GM21576 (cell line): ENCODE results near the gene PCYT2.

Experiments used
- ATAC-seq: cut with Tn5 transposase; IDR thresholded peaks from one replicate; pipeline ENCODE4 v1.9.1; 2021; ENCODE audit warnings: mild to moderate bottlenecking, moderate library complexity; ENCODE audit not compliant: unreplicated experiment

PCYT2 gene

DNA sequence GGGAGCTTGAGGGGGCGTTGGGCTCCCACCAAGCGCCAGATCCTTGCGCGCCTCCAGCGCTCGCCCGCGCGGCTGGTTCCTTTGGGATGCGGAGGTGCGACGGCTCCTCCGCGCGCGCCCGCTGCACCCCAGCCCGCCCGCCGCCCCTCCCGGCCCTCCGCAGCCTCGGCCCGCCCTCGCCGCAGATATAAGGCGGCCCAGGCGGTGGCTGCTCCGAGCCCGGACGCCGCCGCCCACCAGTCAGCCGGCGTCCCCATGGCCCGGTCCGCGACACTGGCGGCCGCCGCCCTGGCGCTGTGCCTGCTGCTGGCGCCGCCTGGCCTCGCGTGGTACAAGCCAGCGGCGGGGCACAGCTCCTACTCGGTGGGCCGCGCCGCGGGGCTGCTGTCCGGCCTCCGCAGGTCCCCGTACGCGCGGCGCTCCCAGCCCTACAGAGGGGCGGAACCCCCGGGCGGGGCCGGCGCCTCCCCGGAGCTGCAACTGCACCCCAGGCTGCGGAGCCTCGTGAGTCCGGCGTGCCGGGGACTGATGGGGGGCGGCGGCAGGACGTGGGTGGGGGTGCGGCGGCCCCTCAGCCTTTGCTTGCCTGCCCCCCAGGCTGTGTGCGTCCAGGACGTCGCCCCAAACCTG is 9.1 kb downstream of the PCYT2 start, which contains the start of gene NPB:
NPB (plus strand) TSS at position 216 of the 630 bp plus-strand sequence; CDS start at position 256, 40 bp downstream.
- no peak for ATAC-seq

DNA sequence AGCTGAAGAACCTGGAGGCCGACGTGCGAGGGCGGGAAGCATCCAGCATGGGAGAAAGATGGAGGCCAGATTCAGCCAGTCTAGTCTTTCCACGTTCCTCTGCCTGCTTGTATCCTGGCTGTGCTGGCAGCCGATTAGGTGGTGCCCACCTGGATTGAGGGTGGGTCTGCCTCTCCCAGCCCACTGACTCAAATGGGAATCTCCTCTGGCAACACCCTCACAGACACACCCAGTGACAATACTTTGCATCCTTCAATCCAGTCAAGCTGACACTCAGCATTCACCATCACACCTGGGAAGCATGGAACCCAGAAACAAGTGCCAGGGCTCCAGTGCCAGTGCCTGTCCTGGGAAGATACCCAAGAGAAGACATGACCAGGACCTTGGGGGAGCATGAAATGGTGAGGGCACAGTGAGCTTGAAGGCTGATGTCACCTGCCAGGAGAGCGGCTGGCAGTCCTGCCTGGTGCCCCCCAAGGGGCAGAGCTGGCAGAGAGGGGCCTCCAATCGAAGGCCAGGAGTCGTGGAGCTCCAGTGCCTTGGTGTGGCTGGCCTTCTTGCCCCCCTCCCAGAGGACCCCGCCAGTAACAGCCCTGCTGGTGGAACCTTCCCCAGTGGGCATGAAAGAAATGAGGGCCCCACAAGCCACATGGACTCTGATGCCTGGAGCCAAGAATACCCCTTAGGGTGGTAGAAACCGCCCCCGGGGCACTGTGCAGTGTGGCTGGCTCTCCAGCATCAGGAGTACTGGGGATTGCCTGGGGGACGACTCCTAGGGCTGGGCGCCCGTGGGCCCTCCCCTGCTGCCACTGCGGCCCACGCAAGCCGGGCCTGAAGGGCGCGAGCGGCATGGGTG is 9.8 kb downstream of the PCYT2 start:
- no peak for ATAC-seq

DNA sequence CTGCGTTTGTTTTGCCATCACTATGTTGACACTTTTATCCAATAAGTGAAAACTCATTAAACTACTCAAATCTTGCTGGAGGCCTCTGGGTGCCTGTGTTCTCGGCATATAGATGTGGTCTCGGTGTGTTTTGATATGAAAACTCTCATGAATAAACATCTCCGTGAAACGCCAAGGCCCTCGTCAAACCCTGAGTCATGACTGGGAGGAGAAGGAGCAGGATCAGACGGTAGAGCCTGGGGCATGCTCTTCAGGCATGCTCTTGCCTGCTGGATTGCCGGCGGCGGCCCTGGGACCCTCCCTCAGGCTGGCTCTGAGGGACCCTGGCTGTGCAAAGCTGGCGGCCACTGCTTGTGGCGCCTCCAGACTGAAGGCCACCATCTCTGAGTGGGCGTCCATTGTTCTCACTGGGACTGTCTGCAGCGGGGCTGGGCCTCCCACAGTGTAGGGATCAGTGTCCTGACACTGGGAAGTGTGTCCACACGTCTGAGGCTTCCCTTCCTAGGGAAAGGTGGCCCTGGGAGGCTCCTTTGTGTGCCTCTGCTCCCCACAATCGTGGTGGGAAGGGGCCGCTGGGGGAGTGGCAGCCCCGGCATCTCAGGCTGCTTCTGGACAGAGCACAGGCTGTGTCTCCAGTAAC is 10.9 kb downstream of the PCYT2 start:
- no peak for ATAC-seq

DNA sequence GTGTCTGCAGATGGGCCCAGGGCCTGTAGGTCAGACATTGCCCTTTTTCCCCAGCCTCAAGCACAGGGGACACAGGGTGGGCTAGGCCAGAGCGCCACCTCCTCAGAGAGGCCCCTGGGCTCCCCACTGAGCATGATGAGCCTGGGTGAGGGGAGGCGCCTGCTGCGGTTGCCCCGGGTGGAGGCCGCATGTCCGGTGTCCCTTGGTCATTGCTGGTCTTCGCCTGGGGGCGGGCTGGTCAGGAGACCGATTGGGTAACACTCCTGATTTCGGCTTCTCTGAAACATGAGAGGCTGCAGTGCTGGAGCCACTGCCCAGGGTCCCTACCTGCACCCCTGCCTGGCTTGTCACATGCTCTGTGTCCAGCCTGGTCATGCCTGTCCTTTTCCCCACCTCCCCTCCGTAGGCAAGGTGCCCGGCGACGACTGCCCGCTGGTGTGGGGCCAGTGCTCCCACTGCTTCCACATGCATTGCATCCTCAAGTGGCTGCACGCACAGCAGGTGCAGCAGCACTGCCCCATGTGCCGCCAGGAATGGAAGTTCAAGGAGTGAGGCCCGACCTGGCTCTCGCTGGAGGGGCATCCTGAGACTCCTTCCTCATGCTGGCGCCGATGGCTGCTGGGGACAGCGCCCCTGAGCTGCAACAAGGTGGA is 11.6 kb downstream of the PCYT2 start:
- no peak for ATAC-seq

DNA sequence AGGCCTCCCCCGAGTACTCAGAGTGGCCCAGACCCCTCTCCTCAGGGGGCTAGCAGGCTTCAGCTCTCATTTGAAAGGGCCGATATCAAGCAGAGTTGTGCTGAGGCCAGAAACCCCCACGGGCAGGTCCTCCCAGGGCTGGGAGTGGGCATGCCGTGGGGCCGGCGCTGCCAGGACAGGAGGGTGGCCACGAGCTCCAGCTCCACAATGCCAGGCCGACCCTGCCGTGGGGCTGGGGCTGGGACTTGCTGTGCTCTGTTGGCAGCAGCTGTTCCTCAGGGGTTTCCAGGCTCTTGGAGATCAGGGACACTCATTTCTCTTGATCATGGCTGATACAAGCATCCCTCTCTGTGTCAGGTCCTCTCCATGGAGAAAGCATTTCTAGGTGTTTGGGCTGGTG is 12.3 kb downstream of the PCYT2 start:
- ATAC-seq: no peak

DNA sequence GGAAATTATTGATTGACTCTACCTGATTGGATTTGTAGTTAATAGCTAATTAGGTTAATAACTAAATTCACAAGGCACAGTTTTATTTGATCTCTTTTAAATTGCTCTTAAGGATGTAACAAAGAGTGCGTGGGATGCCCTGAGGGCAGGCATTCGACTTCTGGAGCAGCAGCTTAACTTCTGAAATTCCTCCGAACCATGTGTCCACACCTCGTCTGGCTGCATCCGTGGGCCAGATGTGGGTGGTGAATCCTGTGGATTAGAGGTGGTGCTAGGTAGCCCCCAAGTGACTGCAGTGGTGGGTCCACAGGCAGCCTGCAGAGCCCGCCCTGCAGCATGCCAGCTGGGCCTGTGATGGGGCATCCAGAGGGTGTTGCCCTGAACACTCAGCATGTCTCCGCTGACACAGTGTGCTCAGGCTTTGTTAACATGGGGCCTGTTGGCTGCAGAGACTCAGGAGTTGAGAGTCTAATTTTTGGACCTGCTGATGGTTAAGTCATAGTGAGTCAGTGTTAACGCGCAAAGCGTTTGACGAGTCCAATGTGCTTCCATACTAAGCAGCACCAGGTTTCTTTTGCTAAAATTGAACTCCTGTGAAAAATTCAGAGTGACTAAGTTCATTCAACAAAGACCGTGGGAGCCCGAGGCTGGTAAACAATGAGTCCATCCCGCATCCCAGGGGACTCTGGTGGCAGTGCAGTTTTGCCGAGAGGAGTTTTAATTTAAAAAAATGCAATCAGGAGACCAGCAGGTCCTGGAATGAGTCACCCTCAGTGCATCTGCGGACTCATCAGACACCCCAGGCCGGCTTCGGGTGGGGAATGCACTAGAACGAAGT is 13.0 kb downstream of the PCYT2 start:
- ATAC-seq: no peak

DNA sequence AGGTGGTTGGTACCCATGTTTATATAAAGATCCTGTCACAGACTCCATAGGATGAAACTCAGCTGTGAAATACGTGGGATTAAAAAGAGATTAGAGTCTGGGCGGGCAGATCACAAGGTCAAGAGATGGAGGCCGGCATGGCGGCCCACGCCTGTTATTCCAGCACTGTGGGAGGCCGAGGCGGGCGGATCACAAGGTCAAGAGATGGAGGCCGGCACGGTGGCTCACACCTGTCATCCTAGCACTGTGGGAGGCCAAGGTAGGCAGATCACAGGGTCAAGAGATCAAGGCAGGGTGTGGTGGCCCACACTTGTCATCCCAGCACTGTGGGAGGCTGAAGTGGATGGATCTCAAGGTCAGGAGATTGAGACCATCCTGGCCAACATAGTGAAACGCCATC is 15.8 kb downstream of the PCYT2 start:
- ATAC-seq: no peak

DNA sequence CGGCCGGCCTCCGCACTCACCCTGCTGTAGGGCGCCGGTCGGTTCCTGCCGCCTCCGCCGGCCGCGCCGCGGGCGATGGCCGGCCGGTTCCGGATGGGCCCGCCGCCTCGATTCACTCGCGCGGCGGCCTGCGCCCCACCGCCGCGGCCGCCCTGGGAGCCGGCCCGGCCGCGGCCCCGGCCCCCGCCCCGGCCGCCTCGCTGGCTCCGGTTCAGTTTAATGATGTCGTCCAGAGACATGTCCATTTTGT is 20.0 kb downstream of the PCYT2 start:
- ATAC-seq: no peak

DNA sequence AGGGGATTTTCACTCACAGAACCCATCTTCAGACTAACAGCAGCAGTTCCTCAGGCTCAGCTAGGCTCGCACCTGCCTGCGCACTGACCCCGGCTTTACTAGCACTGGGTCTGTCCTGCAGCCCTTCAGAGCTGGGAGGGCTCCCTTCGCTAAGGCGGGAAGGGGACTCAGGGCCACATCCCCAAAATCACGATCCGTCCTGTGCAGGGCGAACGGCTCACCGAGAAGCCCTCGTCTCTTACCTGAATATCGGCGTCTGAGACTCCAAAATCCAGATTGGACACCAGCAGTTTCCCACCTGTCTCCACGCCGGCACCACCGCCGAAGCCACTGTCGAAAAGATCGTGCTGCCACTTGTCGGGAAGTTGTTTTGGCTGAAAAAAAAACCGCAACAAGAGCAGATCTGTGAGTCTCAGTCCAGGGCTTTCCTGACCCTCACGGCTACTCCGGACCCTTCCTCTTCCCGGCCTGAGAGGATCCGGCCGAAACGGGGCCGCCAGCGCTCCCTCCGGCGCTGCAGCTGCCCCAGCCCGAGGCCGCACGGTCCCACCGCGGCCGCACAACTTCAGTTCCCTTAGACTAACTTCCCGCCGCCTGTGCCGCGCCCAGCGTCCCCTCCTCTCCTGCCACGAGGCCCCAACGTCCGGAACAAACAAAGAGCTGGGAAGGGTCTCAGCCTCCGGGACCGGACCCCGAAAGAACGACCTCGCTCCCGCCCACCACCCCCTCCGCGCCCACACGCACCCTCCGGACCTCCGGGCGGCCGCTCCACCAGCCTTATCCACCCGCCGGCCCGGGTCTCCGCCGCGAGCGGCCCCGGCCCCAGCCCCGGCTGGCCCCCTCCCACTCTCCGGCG is 20.5 kb downstream of the PCYT2 start:
- peak; percentile 3 for ATAC-seq

DNA sequence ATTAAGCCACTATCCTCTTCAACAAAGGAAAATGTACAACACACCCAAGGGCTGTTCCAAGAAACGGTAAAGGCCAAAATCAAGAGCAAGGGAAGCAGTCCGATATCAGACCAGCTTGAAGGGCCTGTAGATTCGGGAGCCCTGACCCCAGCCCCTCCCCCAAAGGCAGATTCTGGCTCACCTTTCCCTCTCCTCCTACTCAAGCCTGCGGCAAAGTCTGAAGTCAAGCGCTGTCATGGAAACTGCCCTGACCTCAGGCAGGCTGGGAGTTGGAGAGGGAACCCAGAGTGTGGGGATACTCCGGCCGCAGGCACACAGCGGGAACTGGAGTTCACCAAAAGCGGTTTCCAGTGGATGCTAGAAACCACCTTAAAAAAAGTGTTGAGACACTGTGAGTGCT is 21.6 kb downstream of the PCYT2 start:
- ATAC-seq: no peak

DNA sequence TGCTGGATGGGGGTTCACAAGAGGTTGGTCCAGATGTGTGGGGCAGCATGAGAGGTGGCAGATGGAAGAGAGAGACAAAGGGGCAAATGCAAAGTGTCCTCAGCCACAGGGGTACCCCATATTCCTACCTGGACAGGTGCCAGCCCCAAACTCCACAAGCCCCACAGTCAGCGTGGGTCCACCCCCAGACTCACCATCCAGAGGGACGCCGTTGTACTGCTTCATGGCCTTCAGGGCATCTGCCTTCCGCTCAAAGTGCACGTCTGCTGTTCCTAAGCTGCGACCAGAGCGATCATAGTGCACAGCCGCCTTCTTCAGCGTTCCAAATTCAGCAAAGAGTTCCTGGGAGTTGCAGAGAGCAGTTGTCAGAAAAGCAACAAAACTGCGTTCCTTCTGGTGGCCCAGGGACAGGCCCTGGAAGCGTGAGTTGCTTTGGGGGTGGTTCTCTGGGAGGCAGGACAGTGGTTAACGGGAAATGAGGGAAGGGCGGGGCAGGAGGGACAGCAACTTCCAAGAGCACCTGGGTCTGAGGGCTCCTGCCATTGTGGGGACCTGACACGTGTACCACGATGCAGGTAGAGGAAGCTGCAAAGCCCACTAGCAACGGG is 22.1 kb downstream of the PCYT2 start:
- ATAC-seq: no peak

DNA sequence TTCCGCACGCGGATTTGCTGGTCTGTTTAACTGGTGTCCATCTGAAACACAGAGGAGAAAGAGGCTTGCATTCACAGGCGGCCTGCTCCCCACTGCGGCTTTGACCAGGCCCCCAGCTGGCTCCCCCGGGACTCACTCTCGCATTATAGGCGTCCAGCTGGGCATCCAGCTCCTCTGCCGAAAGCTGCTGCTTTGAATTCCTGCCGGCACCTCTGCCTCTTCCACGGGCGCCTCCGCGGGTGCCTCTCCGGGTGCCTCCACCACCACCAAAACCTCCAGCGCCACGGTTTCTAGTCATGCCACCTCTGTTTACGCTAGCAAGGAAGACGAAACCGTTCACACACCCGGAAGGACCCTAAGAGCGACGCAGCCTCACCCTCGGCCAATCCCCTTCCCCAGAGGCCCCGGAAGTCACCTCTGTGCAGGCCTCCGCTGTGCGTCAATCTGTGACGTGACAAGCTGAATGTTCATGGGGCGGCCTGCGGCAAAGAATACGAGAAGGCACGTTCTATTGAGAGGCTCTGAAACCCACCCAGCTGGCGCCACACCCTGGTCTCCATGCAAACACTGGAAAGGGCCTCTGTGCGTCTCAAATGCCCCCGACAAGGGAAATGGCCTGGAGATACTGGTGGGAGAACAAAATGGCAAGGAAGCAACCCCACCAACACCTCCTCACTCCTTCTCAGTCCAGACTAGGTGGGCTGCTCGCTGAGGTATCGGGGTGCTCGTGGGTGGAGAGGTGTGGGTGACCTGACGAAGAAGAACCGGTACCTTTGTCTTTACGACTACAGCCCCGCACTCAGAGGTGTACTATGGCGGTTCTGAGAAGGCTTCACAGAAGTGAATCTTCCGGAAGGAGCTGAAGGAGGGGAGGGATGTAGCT is 22.9 kb downstream of the PCYT2 start:
- ATAC-seq: no peak

DNA sequence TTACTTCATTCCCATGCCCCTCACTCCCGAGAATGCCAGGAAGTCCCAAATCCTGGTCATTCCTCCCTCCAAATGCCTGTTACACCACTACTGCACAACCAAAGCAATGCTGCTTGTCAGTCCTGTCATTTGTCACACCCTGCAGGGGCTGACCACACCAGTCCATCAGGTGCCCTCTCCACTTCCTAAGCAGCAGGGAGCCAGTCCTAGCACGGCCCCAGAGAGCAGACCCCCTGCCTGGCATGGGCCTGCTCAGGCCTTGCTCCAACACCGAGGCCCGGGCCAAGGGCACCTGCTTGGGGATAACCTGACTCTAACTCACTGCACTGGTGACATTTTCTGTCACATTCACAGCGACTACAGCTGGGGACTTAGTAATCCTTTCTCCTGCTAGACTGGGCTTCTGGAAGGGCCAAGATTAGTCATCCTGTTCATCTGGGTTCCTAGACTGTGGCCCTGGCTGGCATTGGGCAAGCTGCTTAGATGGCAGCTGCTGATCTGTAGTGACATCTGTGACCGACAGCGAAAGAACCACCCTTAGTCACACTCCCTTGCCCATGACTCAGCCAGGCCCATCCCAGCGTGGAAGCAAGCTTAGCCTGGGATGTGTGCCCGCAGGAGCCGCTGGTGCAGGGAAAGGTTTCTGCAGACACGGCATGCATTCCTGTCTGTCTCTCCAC is 25.2 kb downstream of the PCYT2 start:
- no peak for ATAC-seq

DNA sequence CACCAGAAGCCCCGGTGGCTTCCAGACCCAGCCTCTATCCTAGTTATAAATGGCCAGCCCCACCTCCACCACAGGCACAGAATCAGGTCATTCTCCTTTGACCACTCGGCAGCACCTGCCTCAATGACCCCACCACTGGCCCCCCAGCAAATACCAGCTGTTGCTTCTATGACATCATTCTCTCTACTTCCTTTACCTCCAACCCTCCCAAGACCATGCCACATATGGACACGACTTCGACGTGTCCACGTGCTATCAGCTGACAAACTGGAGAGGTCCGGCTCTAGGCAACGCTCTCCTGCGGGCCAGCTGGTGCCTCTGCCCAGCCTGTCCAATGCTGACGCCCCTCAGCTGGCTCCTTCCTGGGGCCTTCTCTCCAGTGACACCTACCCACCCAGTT is 25.7 kb downstream of the PCYT2 start:
- ATAC-seq: no peak

DNA sequence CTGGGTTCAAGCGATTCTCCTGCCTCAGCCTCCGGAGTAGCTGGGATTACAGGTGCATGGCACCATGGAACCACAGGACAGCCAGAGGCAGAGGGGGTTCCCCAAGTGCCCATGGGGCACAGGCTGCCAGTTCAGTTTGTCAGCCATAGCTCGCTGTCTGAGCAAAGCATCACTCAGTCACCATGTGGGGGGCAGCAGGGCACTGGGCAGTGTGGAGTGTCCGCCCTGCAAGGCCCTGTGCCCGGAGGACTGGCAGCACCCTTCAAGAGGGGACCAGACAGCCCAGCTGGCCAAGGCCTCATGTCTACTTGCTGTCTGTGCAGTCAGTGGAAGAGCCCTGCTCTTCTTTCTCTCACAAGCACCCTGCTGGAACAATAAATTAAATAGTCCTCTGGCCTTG is 26.2 kb downstream of the PCYT2 start:
- ATAC-seq: no peak

DNA sequence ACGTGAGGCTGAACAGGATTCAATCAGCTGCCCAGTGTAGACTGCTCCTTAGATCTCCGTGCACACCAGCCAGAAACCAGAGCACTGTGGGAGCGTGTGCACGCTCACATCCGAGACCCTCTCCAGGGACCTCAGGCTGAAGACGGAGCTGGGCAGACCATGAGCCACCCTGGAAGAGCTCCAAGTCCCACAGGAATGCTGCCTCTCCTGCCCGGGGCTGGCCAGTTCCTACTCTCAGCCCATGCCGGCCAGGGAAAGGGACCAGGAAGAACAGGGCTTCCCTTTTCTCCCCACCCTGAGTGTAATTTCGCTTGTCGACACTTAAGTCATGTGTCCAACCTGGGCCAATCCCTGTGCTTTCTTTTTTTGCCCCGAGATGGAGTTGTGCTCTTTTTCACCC is 26.7 kb downstream of the PCYT2 start:
- ATAC-seq: no peak

DNA sequence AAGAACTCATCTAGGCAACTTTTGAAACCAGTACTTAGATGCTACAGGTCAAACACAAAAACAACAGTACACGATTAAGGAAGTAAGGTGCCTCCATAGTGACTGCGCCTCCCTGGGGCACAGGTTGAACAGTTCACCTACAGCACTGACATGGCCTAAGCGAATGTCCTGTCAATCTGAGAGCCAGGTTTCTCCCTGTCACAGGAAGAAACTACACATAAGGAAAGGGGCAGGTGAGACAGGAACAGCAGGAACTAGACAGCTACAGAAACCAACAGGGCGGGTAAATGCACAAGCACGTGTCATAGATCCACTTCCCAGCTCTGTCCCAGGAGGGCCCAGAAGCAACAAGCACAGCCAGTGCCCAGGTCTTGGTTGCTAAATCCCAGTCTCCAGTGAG is 32.1 kb downstream of the PCYT2 start:
- ATAC-seq: no peak

DNA sequence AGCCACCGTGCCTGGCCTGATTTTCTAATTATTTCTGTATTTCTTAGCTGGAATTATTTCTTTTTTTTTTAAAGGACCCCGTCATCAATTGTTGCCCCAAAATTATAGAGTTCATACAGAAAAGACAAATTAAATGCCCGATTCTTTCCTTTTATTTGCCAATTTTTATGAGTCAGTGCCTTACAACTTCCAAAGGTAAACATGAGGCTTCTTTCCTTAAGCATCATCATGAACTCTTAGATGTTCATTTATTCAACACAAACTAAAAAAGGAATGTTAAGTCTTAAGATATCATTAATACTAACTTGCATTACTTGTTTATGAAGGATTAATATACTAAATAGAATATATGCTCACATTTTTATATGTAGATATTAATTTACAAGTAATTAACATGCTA is 32.9 kb downstream of the PCYT2 start:
- no peak for ATAC-seq
